K562 (cell line): Measurements from ENCODE around the gene ACTR3. TPM values are rescaled to one million over a fixed set of nuclear protein-coding genes. Genes with fewer than 3 reads are reported as not detected.

Source experiments
- ATAC-seq: fragments of 200-7000 bp; cut with Tn5 transposase; 3 replicates; pipeline ENCODE4 v1.9.1; 2020; ENCODE audit warnings: moderate library complexity
- BruUV-seq: library from RNA; stranded (reverse); fragments of 400-500 nt; replicated peaks from 2 replicates; lab custom pipeline; 2021; lab: Mats Ljungman, UMichigan
- CTCF ChIA-PET: fragments of 300-600 bp; formaldehyde crosslinking; extraction: SDS; loops from one replicate; lab custom pipeline; 2021; ENCODE audit warnings: low intra/inter-chr PET ratio; lab: Yijun Ruan, JAX
- POLR2A ChIA-PET: fragments of 300-600, 350-650 bp; sonication (Branson Sonifier 250); formaldehyde crosslinking; extraction: SDS; loops from one replicate; lab custom pipeline; 2021; ENCODE audit warnings: antibody characterized with exemption, inconsistent platforms; lab: Yijun Ruan, JAX
- DNase-seq, 4 experiments: peaks; one replicate each; pipeline versions ENCODE4 v3.0.0 to v3.0.0-alpha.2; 2011 to 2018; ENCODE audit warnings: low spot score in 3 of 4, mixed read lengths in 3 of 4; ENCODE audit errors: extremely low read depth in 1 of 4
- FAIRE-seq: peaks from 2 replicates; lab custom pipeline; 2011; peaks lifted over from hg19 to GRCh38; lab: Jason Lieb, UNC
- H2AFZ ChIP-seq: 2 replicates; pipeline ENCODE4 v1.6.0; 2011; ENCODE audit warnings: low read depth, low read length, control low read depth, inconsistent platforms
- H3K27ac ChIP-seq: fragments of 200-600 bp; 3 replicates; pipeline ENCODE4 v1.8.0; 2011; ENCODE audit warnings: low read depth, mild to moderate bottlenecking, control low read depth, inconsistent platforms, low read length, moderate library complexity, mixed read lengths; ENCODE audit errors: extremely low read depth
- H3K27me3 ChIP-seq, 2 experiments: fragments of 300-600 bp in 1 of 2; 2 replicates in 1 of 2; 3 replicates in 1 of 2; pipeline versions ENCODE4 v1.6.0 to v1.8.0; 2011; ENCODE audit warnings: inconsistent platforms in 2 of 2, low read length in 2 of 2, mild to moderate bottlenecking in 1 of 2, mixed read lengths in 1 of 2, moderate library complexity in 1 of 2; ENCODE audit not compliant: control insufficient read depth in 2 of 2, insufficient read depth in 2 of 2
- H3K36me3 ChIP-seq: fragments of 300-600 bp; 3 replicates; pipeline ENCODE4 v1.8.0; 2011; ENCODE audit warnings: mild to moderate bottlenecking, low read length, inconsistent platforms; ENCODE audit not compliant: control insufficient read depth, insufficient read depth
- H3K4me1 ChIP-seq, 2 experiments: fragments of 200-600 bp in 1 of 2; replicated peaks in 1 of 2; 2 replicates in 1 of 2; 3 replicates in 1 of 2; pipeline versions ENCODE4 v1.5.1 to v1.8.0; 2011; ENCODE audit warnings: inconsistent platforms in 2 of 2, low read length in 2 of 2, mild to moderate bottlenecking in 1 of 2, mixed read lengths in 1 of 2, moderate library complexity in 1 of 2; ENCODE audit not compliant: control insufficient read depth in 2 of 2, insufficient read depth in 2 of 2
- H3K4me2 ChIP-seq: 2 replicates; pipeline ENCODE4 v1.6.1; 2011; ENCODE audit warnings: low read length, control low read depth, inconsistent platforms, mixed read lengths; ENCODE audit not compliant: insufficient read depth
- H3K4me3 ChIP-seq: fragments of 200-600 bp; sonication (generic), shearing (Covaris generic); 2 replicates; pipeline ENCODE4 v1.5.1; 2016; ENCODE audit warnings: control low read depth, inconsistent platforms
- H3K79me2 ChIP-seq: fragments of 200-600 bp; 3 replicates; pipeline ENCODE4 v1.8.0; 2011; ENCODE audit warnings: low read length, inconsistent platforms; ENCODE audit not compliant: control insufficient read depth, insufficient read depth
- H3K9ac ChIP-seq, 2 experiments: 2 replicates each; pipeline versions ENCODE4 v1.6.0 to v1.6.1; 2011; ENCODE audit warnings: low read depth in 2 of 2, low read length in 2 of 2, control low read depth in 1 of 2, inconsistent platforms in 1 of 2, mild to moderate bottlenecking in 1 of 2, mixed read lengths in 1 of 2; ENCODE audit not compliant: insufficient read depth in 1 of 2
- H3K9me1 ChIP-seq: one replicate; pipeline ENCODE4 v1.6.0; 2011; ENCODE audit warnings: inconsistent platforms, mild to moderate bottlenecking, low read length, moderate library complexity; ENCODE audit not compliant: control insufficient read depth, insufficient read depth
- H3K9me3 ChIP-seq: replicated peaks from 2 replicates; pipeline ENCODE4 v1.5.1; 2011; ENCODE audit warnings: low read depth, low read length, inconsistent platforms; ENCODE audit not compliant: control insufficient read depth, insufficient read depth
- H4K20me1 ChIP-seq: replicated peaks from 2 replicates; pipeline ENCODE4 v1.6.1; 2011; ENCODE audit warnings: low read length, inconsistent platforms, mixed read lengths; ENCODE audit not compliant: control insufficient read depth, insufficient read depth
- CTCF ChIP-seq, 3 experiments: IDR thresholded peaks in 2 of 3; conservative IDR thresholded peaks in 1 of 3; 2 replicates each; pipeline ENCODE4 v1.5.1; 2011 to 2012; ENCODE audit warnings: low read length in 3 of 3, mild to moderate bottlenecking in 3 of 3, control low read depth in 2 of 3, improper control_type of control experiment in 1 of 3, inconsistent platforms in 1 of 3, low read depth in 1 of 3, mixed read lengths in 1 of 3, moderate library complexity in 1 of 3; ENCODE audit not compliant: insufficient read depth in 2 of 3
- DACH1 ChIP-seq: fragments of 450-650 bp; IDR thresholded peaks from 2 replicates; pipeline ENCODE4 v1.6.1; 2018; ENCODE audit not compliant: partially characterized antibody
- DDX20 ChIP-seq: fragments of 450-650 bp; IDR thresholded peaks from 2 replicates; pipeline ENCODE4 v1.6.1; 2016; ENCODE audit warnings: missing genetic modification characterization, low read depth, mild to moderate bottlenecking, missing compliant biosample characterization, moderate library complexity
- ELF4 ChIP-seq: fragments of 450-650 bp; formaldehyde crosslinking; IDR thresholded peaks from 2 replicates; pipeline ENCODE4 v1.4.0; 2022; ENCODE audit warnings: missing genetic modification characterization
- FOXP1 ChIP-seq: sonication (generic); formaldehyde crosslinking; IDR thresholded peaks from 2 replicates; pipeline ENCODE4 v1.8.0; 2022; ENCODE audit warnings: mild to moderate bottlenecking, missing genetic modification reagents
- ID3 ChIP-seq, 2 experiments: fragments of 250-450 bp in 1 of 2; fragments of 450-650 bp in 1 of 2; sonication (Bioruptor Pico) in 1 of 2; IDR thresholded peaks; 2 replicates each; pipeline versions ENCODE4 v1.6.1 to v1.8.0; 2016 to 2021; ENCODE audit warnings: mild to moderate bottlenecking in 2 of 2, moderate library complexity in 2 of 2, missing compliant biosample characterization in 1 of 2, missing genetic modification characterization in 1 of 2
- MCM2 ChIP-seq: fragments of 450-650 bp; IDR thresholded peaks from 2 replicates; pipeline ENCODE4 v1.6.1; 2017; ENCODE audit warnings: low read depth, mild to moderate bottlenecking
- RBFOX2 ChIP-seq: fragments of 200-400 bp; formaldehyde crosslinking; IDR thresholded peaks from 2 replicates; pipeline ENCODE4 v1.6.1; 2017; ENCODE audit warnings: low read depth, mild to moderate bottlenecking, low read length, moderate library complexity
- YBX1 ChIP-seq: fragments of 450-650 bp; IDR thresholded peaks from 2 replicates; pipeline ENCODE4 v1.7.1; 2016; ENCODE audit warnings: mild to moderate bottlenecking
- ZNF197 ChIP-seq: fragments of 200-800 bp; sonication (Bioruptor generic); IDR thresholded peaks from 2 replicates; pipeline ENCODE4 v1.6.1; 2016; ENCODE audit warnings: low read depth, missing genetic modification characterization, missing compliant biosample characterization
- WGBS: fragments of 100-300 bp; shearing (Covaris generic); methylation state at CpG from one replicate; pipeline ENCODE4 v1.1.6; 2016; ENCODE audit warnings: low coverage, mixed read lengths; ENCODE audit not compliant: insufficient coverage; ENCODE audit errors: missing lambda C conversion rate; 5-methylcytosine and 5-hydroxymethylcytosine counted together
- in situ Hi-C: fragments of 300-500 bp; cut with MboI; formaldehyde crosslinking; loops from 4 replicates; pipeline ENCODE4 v1.15.0; 2018; ENCODE audit warnings: inconsistent platforms, mixed read lengths
- intact Hi-C: fragments of 100-400 bp; cut with micrococcal nuclease; formaldehyde crosslinking; loops from 2 replicates; pipeline ENCODE4 v1.14.2; 2022
- polyA plus RNA-seq, 8 experiments: library from polyadenylated mRNA; depleted of rRNA in 4 of 8; stranded (reverse) in 5 of 8; unstranded in 3 of 8; fragments of >200 nt; fragmentation: Nextera tagmentation in 2 of 8; fragmentation: Illumina TruSeq in 1 of 8; extraction: Ambion mirVana in 2 of 8; extraction: Trizol in 1 of 8; gene quantifications; 2 replicates each; pipeline versions ENCODE4 v1.2.1 to v1.2.3, GENCODE V29; 2011 to 2014; ENCODE audit warnings: inconsistent platforms in 1 of 8, missing spikeins in 1 of 8
- total RNA-seq, 7 experiments: library from RNA; depleted of rRNA in 6 of 7; stranded (reverse); fragments of >200 nt in 6 of 7; fragmentation: Illumina TruSeq in 2 of 7; extraction: Trizol in 2 of 7; gene quantifications; 2 replicates each; pipeline versions ENCODE4 v1.2.1 to v1.2.3, GENCODE V29; 2011 to 2021; ENCODE audit warnings: low replicate concordance in 1 of 7
- TF ChIP-seq, protein P1 (sequence below): fragments of 250-450 bp; sonication (Bioruptor Pico); IDR thresholded peaks from 2 replicates; pipeline ENCODE4 v1.4.0; 2020; ENCODE audit warnings: mild to moderate bottlenecking, moderate library complexity

ACTR3 gene
- total and polyA plus RNA-seq, 9 of the 15 experiments (the other 6 are each of a cell fraction or from before 2014, with no cell fraction given), result 49.0 to 354 (median 249) TPM

DNA sequence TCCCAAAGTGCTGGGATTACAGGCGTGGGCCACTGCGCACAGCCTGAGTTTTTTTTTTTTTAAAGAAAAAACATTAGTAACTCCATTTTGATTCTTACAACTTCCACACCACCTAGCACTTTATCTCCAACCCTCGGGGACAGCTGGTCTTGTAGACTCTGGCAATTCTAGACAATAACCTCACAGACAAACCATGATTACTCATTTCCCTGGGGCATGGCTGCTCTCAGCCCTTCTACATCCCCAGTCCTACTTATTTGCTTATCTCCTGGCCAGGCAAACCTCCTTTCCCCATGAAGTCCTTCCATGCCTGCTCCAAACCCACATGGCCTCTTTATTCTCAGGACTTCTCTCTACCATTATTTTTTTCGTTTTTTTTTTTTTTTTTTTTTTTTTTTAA lies 91.1 kb downstream of the ACTR3 start:
- Histone ChIP-seq H3K27ac (no peak overlapping the region), H3K27me3 (no peaks in the 10 kb centered on the region), H3K36me3 (no peaks in the 10 kb centered on the region), H3K4me2 (no peak overlapping the region), H3K4me3 (no peak overlapping the region), H4K20me1 (no peaks in the 10 kb centered on the region), H3K9ac (no peak overlapping the region), H3K9me3 (peaks cover 5% of the 10 kb centered on the region; the same call in 1 of the 2 replicates), H3K9me1 (no peaks in the 10 kb centered on the region), H2AFZ (no peak overlapping the region), H3K79me2 (no peaks in the 10 kb centered on the region), H3K4me1 (no peaks in the 10 kb centered on the region)
- BruUV-seq, result no TSS peak
- ChIA-PET CTCF (interaction anchor here (0.6 kb wide), 1 partner anchor 10 kb away, joined by 8 read pairs; no protein-coding TSS in a partner anchor), POLR2A (no interaction called here)
- FAIRE-seq, result no peak
- 73% methylated on average over 2 of the region's 4 CpGs for WGBS
- in situ Hi-C loops (no loop called here), intact Hi-C loops (no loop called here)
- DNase-seq, result no peak
- TF ChIP-seq YBX1, result no peak
- no peak for TF ChIP-seq MCM2
- ATAC-seq, result no peak

- Histone ChIP-seq H3K36me3 (no peaks in the 10 kb centered on the region), H3K27ac (no peak overlapping the region), H3K9ac (no peak overlapping the region), H3K27me3 (no peaks in the 10 kb centered on the region), H3K79me2 (no peaks in the 10 kb centered on the region), H2AFZ (no peak overlapping the region), H3K9me1 (no peaks in the 10 kb centered on the region), H3K4me1 (no peaks in the 10 kb centered on the region), H3K9me3 (peaks cover 5% of the 10 kb centered on the region; the same call in 1 of the 2 replicates), H3K4me2 (no peak overlapping the region), H4K20me1 (no peaks in the 10 kb centered on the region), H3K4me3 (no peak overlapping the region)
- WGBS, result 32% methylated on average over 8 of the region's 8 CpGs
- ATAC-seq (no peak), DNase-seq (no peak), FAIRE-seq (no peak)
- CTCF ChIA-PET, result no interaction called here
- in situ Hi-C loops, result no loop called here
- POLR2A ChIA-PET, result no interaction called here
- no TSS peak for BruUV-seq
- intact Hi-C loops, result no loop called here
- no peak for TF ChIP-seq RBFOX2
- TF ChIP-seq ID3 (CRISPR knock-in tag; IDR thresholded peaks at IDR 0.05), result no peak
- no peak for TF ChIP-seq ID3 (tag; IDR thresholded peaks at IDR 0.05)
- TF ChIP-seq, protein P1, sequence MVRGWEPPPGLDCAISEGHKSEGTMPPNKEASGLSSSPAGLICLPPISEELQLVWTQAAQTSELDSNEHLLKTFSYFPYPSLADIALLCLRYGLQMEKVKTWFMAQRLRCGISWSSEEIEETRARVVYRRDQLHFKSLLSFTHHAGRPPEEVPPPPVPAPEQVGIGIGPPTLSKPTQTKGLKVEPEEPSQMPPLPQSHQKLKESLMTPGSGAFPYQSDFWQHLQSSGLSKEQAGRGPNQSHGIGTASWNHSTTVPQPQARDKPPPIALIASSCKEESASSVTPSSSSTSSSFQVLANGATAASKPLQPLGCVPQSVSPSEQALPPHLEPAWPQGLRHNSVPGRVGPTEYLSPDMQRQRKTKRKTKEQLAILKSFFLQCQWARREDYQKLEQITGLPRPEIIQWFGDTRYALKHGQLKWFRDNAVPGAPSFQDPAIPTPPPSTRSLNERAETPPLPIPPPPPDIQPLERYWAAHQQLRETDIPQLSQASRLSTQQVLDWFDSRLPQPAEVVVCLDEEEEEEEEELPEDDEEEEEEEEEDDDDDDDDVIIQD (CRISPR knock-in tag), result no peak
- no peak for TF ChIP-seq CTCF (IDR thresholded peaks at IDR 0.05 in 2 of 3, conservative IDR thresholded peaks at IDR 0.05 in 1 of 3; ENCODE audit: insufficient read depth in 2 of 3, low read depth in 1 of 3, low read length in 3 of 3)
- no peak for TF ChIP-seq ZNF197 (CRISPR knock-in tag)
- no peak for TF ChIP-seq ELF4
- no peak for TF ChIP-seq DACH1
- no peak for TF ChIP-seq DDX20 (tag)
- no peak for TF ChIP-seq FOXP1 (CRISPR knock-in tag)
Observed at GRCh38 chr2:113981404-113982134, 91.7 kb downstream of the ACTR3 start.
